Endodermal cell (in vitro differentiated cells): ENCODE data around the gene COL20A1. TPM values are rescaled to one million over a fixed set of nuclear protein-coding genes. Genes with fewer than 3 reads are reported as not detected.

Source experiments
- DNase-seq: peaks from one replicate; pipeline ENCODE4 v3.0.0-alpha.2; 2017
- H3K27ac ChIP-seq: 2 replicates; pipeline ENCODE4 v1.5.1; 2013; ENCODE audit warnings: mild to moderate bottlenecking, low read depth, low read length, moderate library complexity
- H3K27me3 ChIP-seq: 2 replicates; pipeline ENCODE4 v1.6.1; 2013; ENCODE audit warnings: mild to moderate bottlenecking, low read length, moderate library complexity; ENCODE audit not compliant: insufficient read depth, control insufficient read depth, poor library complexity, severe bottlenecking
- H3K36me3 ChIP-seq: 2 replicates; pipeline ENCODE4 v1.7.0; 2013; ENCODE audit warnings: mild to moderate bottlenecking, low read length, moderate library complexity; ENCODE audit not compliant: control insufficient read depth, insufficient read depth
- H3K4me1 ChIP-seq: one replicate; pipeline ENCODE4 v1.7.0; 2013; ENCODE audit warnings: low read length; ENCODE audit not compliant: control insufficient read depth, insufficient read depth
- H3K4me3 ChIP-seq: 2 replicates; pipeline ENCODE4 v1.5.1; 2013; ENCODE audit warnings: mild to moderate bottlenecking, low read length, moderate library complexity
- H3K9ac ChIP-seq: 2 replicates; pipeline ENCODE4 v1.6.1; 2013; ENCODE audit warnings: mild to moderate bottlenecking, low read length, moderate library complexity; ENCODE audit not compliant: poor library complexity, severe bottlenecking; ENCODE audit errors: extremely low read depth
- H3K9me3 ChIP-seq: 2 replicates; pipeline ENCODE4 v1.6.1; 2013; ENCODE audit warnings: mild to moderate bottlenecking, low read length, moderate library complexity; ENCODE audit not compliant: control insufficient read depth
- H3K27ac Mint-ChIP-seq: 2 replicates; pipeline ENCODE4 v1.8.0; 2020; ENCODE audit warnings: mixed read lengths
- H3K27me3 Mint-ChIP-seq: 2 replicates; pipeline ENCODE4 v1.8.0; 2021; ENCODE audit warnings: mild to moderate bottlenecking, mixed read lengths; ENCODE audit not compliant: insufficient read depth
- H3K36me3 Mint-ChIP-seq: 2 replicates; pipeline ENCODE4 v1.8.0; 2020; ENCODE audit warnings: low read depth, mixed read lengths
- H3K4me1 Mint-ChIP-seq: 2 replicates; pipeline ENCODE4 v1.8.0; 2020; ENCODE audit warnings: mixed read lengths
- H3K4me3 Mint-ChIP-seq: 2 replicates; pipeline ENCODE4 v1.8.0; 2020; ENCODE audit warnings: mild to moderate bottlenecking, moderate library complexity, mixed read lengths
- H3K9me3 Mint-ChIP-seq: 2 replicates; pipeline ENCODE4 v1.8.0; 2020; ENCODE audit warnings: mild to moderate bottlenecking, mixed read lengths
- CTCF ChIP-seq: fragments of 200-600 bp; sonication (generic); conservative IDR thresholded peaks from 2 replicates; pipeline ENCODE4 v1.5.0; 2021; ENCODE audit warnings: antibody characterized with exemption, mild to moderate bottlenecking
- WGBS, 2 experiments: methylation state at CpG; one replicate each; pipeline versions ENCODE4 v1.1.5 to v1.1.7; 2013; ENCODE audit warnings: missing lambda C conversion rate in 2 of 2, mixed read lengths in 1 of 2; ENCODE audit not compliant: insufficient coverage in 1 of 2, insufficient read length in 1 of 2; 5-methylcytosine and 5-hydroxymethylcytosine counted together
- total RNA-seq, 2 donors: library from RNA; stranded (reverse); fragmentation: NEBNext Ultra II Directional in 1 of 2; extraction: Animal tissue kit (Norgen Biotek cat#: 25700) in 1 of 2; gene quantifications; 2 replicates in 1 of 2; 3 replicates in 1 of 2; pipeline ENCODE4 v1.2.1, GENCODE V29; 2021

The COL20A1 gene
- total RNA-seq, 2 donors from 2014 or later: 0.44 TPM; not detected in 1

- 68 to 71% methylated on average over 15 to 17 of the region's 17 CpGs for WGBS, 2 experiments
- H3K4me3 ChIP-seq: no peak overlapping the region
Measured at GRCh38 chr20:63295422-63295821, 2.4 kb downstream of the COL20A1 start.

GRCh38 chr20:63295846-63296245, 2.9 kb downstream of the COL20A1 start:
- H3K36me3 Mint-ChIP-seq: no peaks in the 10 kb centered on the region
- H3K4me3 ChIP-seq: no peak overlapping the region
- H3K27ac Mint-ChIP-seq: no peak overlapping the region
- no peak for TF ChIP-seq CTCF
- H3K36me3 ChIP-seq: no peaks in the 10 kb centered on the region
- peaks cover 2% of the 10 kb centered on the region for H3K27me3 Mint-ChIP-seq
- no peaks in the 10 kb centered on the region for H3K27me3 ChIP-seq
- H3K9ac ChIP-seq: no peak overlapping the region
- 75 to 83% methylated on average over 11 to 20 of the region's 20 CpGs for WGBS, 2 experiments
- H3K4me1 Mint-ChIP-seq: no peaks in the 10 kb centered on the region
- H3K9me3 Mint-ChIP-seq: no peaks in the 10 kb centered on the region
- no peak for DNase-seq
- H3K4me3 Mint-ChIP-seq: no peak overlapping the region
- H3K9me3 ChIP-seq: no peaks in the 10 kb centered on the region
- H3K4me1 ChIP-seq: no peaks in the 10 kb centered on the region
- H3K27ac ChIP-seq: no peak overlapping the region

More at GRCh38 chr20:63295422-63295821, 2.4 kb downstream of the COL20A1 start:
- Mint-ChIP-seq H3K9me3 (no peaks in the 10 kb centered on the region), H3K4me1 (no peaks in the 10 kb centered on the region), H3K27me3 (no peaks in the 10 kb centered on the region), H3K36me3 (no peaks in the 10 kb centered on the region), H3K4me3 (no peak overlapping the region), H3K27ac (no peak overlapping the region)
- Histone ChIP-seq H3K36me3 (no peaks in the 10 kb centered on the region), H3K4me1 (no peaks in the 10 kb centered on the region), H3K27ac (no peak overlapping the region), H3K9ac (no peak overlapping the region), H3K27me3 (no peaks in the 10 kb centered on the region), H3K9me3 (no peaks in the 10 kb centered on the region)
- TF ChIP-seq CTCF: no peak
- DNase-seq: peak; percentile 56

GRCh38 chr20:63296531-63297299, 3.7 kb downstream of the COL20A1 start:
- TF ChIP-seq CTCF: no peak
- 77 to 84% methylated on average over 8 to 18 of the region's 18 CpGs for WGBS, 2 experiments
- no peaks in the 10 kb centered on the region for H3K4me1 Mint-ChIP-seq

More at GRCh38 chr20:63296531-63297299, 3.7 kb downstream of the COL20A1 start:
- H3K4me1 ChIP-seq: no peaks in the 10 kb centered on the region
- Mint-ChIP-seq H3K36me3 (no peaks in the 10 kb centered on the region), H3K27me3 (peaks cover 5% of the 10 kb centered on the region), H3K4me3 (no peak overlapping the region), H3K9me3 (no peaks in the 10 kb centered on the region), H3K27ac (no peak overlapping the region)
- no peak for DNase-seq
- H3K9ac ChIP-seq: no peak overlapping the region
- H3K27me3 ChIP-seq: no peaks in the 10 kb centered on the region
- H3K9me3 ChIP-seq: no peaks in the 10 kb centered on the region
- H3K36me3 ChIP-seq: no peaks in the 10 kb centered on the region
- H3K27ac ChIP-seq: no peak overlapping the region
- H3K4me3 ChIP-seq: no peak overlapping the region
